Gastroesophageal sphincter (tissue), 3 donors: ENCODE measurements around the gene RLN1.

Experiments used
- EP300 ChIP-seq: sonication (generic); formaldehyde crosslinking; IDR thresholded peaks from one replicate; pipeline ENCODE4 v1.6.1; 2017; ENCODE audit warnings: antibody characterized with exemption, mild to moderate bottlenecking
- POLR2A ChIP-seq, 2 donors: fragments of 450-650 bp; IDR thresholded peaks; one replicate each; pipeline ENCODE4 v1.6.1; 2017; ENCODE audit warnings: antibody characterized with exemption in 2 of 2, mild to moderate bottlenecking in 2 of 2, moderate library complexity in 1 of 2
- POLR2AphosphoS5 ChIP-seq: sonication (generic); formaldehyde crosslinking; IDR thresholded peaks from one replicate; pipeline ENCODE4 v1.6.1; 2017; ENCODE audit warnings: antibody characterized with exemption
- TF ChIP-seq, protein P1 (sequence below), 4 experiments: fragments of 200-600 bp in 2 of 4; fragments of 450-650 bp in 2 of 4; sonication (generic) in 1 of 4; IDR thresholded peaks; one replicate each; pipeline ENCODE4 v1.5.1; 2017 to 2019; ENCODE audit warnings: antibody characterized with exemption in 4 of 4, mild to moderate bottlenecking in 2 of 4, moderate library complexity in 2 of 4

DNA sequence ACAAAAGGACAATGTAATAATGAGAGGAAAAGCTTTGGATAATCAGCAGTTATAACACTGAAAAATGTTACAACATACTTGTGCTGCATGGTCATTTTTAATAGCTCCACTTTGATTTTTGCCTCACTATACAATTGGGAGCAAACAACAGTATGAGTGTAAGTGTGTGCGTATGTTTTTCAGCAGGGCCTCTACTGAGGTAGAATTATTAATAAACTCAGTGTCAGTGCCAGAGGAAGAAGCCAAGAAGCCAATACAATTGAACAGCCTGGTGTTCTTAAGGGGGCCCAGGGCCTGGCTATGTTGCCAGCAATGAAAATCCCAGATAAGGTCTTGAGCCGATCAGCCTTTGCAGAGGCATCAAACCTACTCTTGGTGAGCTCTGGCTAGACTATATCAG is 16.1 kb upstream of the RLN1 start:
- TF ChIP-seq, protein P1, sequence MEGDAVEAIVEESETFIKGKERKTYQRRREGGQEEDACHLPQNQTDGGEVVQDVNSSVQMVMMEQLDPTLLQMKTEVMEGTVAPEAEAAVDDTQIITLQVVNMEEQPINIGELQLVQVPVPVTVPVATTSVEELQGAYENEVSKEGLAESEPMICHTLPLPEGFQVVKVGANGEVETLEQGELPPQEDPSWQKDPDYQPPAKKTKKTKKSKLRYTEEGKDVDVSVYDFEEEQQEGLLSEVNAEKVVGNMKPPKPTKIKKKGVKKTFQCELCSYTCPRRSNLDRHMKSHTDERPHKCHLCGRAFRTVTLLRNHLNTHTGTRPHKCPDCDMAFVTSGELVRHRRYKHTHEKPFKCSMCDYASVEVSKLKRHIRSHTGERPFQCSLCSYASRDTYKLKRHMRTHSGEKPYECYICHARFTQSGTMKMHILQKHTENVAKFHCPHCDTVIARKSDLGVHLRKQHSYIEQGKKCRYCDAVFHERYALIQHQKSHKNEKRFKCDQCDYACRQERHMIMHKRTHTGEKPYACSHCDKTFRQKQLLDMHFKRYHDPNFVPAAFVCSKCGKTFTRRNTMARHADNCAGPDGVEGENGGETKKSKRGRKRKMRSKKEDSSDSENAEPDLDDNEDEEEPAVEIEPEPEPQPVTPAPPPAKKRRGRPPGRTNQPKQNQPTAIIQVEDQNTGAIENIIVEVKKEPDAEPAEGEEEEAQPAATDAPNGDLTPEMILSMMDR (IDR thresholded peaks at IDR 0.05) = no peak
- TF ChIP-seq POLR2A (IDR thresholded peaks at IDR 0.05) (no peak), POLR2AphosphoS5 (no peak), EP300 (no peak)
